Stimulated activated CD4-positive, alpha-beta T cell treated with anti-CD3 and anti-CD28 coated beads, TNF-alpha, amount 100 ng/mL, for 24 hours (primary cell): ENCODE measurements around the gene EFNA3.
A peak's percentile ranks its signal among the peaks of the same experiment; 100 is the strongest.

Source experiments
- DNase-seq, 3 experiments: peaks; one replicate each; pipeline ENCODE4 v3.0.0-alpha.2; 2020; ENCODE audit warnings: low read depth in 3 of 3

The EFNA3 gene

GRCh38 chr1:155078469-155079209, at the start of gene EFNA3:
Gene EFNA3 (plus strand): TSS chr1:155078837. CDS start chr1:155078942, 105 bp downstream.
- DNase-seq = peak in 2 of 3 experiments; percentile 48 to 68

- no peak for DNase-seq
Observed at GRCh38 chr1:155029513-155030242, 49.0 kb upstream of the EFNA3 start.

GRCh38 chr1:155030243-155030795, 48.3 kb upstream of the EFNA3 start:
- no peak for DNase-seq

- DNase-seq = no peak
Observed at GRCh38 chr1:155030899-155031298, 47.7 kb upstream of the EFNA3 start.

- DNase-seq = no peak
Observed at GRCh38 chr1:155032886-155033285, 45.8 kb upstream of the EFNA3 start.

- no peak for DNase-seq
Observed at GRCh38 chr1:155033524-155033923, 45.1 kb upstream of the EFNA3 start, which contains the start of the genes DCST1 and DCST2. Gene DCST1 (plus strand): TSS chr1:155033824. CDS start chr1:155034037, 213 bp downstream. Gene DCST2 (minus strand): TSS chr1:155033781. CDS start chr1:155033701, 80 bp downstream.

GRCh38 chr1:155034318-155035208, 44.1 kb upstream of the EFNA3 start:
- DNase-seq = no peak

GRCh38 chr1:155035936-155036335, 42.7 kb upstream of the EFNA3 start:
- DNase-seq = no peak

- no peak for DNase-seq
Observed at GRCh38 chr1:155037043-155037442, 41.6 kb upstream of the EFNA3 start.

GRCh38 chr1:155037851-155038441, 40.7 kb upstream of the EFNA3 start:
- DNase-seq = no peak

- DNase-seq = no peak
Observed at GRCh38 chr1:155038602-155039307, 39.9 kb upstream of the EFNA3 start.

GRCh38 chr1:155039308-155039669, 39.3 kb upstream of the EFNA3 start:
- DNase-seq = no peak

- DNase-seq = no peak
Observed at GRCh38 chr1:155040358-155041093, 38.1 kb upstream of the EFNA3 start.

- DNase-seq = no peak
Observed at GRCh38 chr1:155042789-155043188, 35.8 kb upstream of the EFNA3 start.

- DNase-seq = no peak
Observed at GRCh38 chr1:155043301-155043702, 35.3 kb upstream of the EFNA3 start.

GRCh38 chr1:155043793-155044192, 34.8 kb upstream of the EFNA3 start:
- DNase-seq = no peak

GRCh38 chr1:155044365-155044764, 34.3 kb upstream of the EFNA3 start:
- DNase-seq = no peak

- DNase-seq = peak in 1 of 3 experiments; percentile 50
Observed at GRCh38 chr1:155044812-155045657, 33.6 kb upstream of the EFNA3 start.
